Neural cell (in vitro differentiated cells): ENCODE results near the gene BBS4.

ENCODE experiments used
- EP300 ChIP-seq: fragments of 450-650 bp; conservative IDR thresholded peaks from 2 replicates; pipeline ENCODE4 v1.6.1; 2014; ENCODE audit warnings: antibody characterized with exemption, mild to moderate bottlenecking, moderate library complexity; ENCODE audit not compliant: poor library complexity, severe bottlenecking
- EZH2 ChIP-seq: fragments of 200-600, 300-800 bp; shearing (Covaris generic), sonication (generic); IDR thresholded peaks from 2 replicates; pipeline ENCODE4 v1.6.1; 2014; ENCODE audit warnings: antibody characterized with exemption, low read length, borderline replicate concordance, mild to moderate bottlenecking; ENCODE audit not compliant: insufficient read depth, poor library complexity, severe bottlenecking
- POLR2AphosphoS5 ChIP-seq: IDR thresholded peaks from 2 replicates; pipeline ENCODE4 v1.6.1; 2012
- RAD21 ChIP-seq: fragments of 450-650 bp; conservative IDR thresholded peaks from 2 replicates; pipeline ENCODE4 v1.6.1; 2014; ENCODE audit warnings: antibody characterized with exemption, mild to moderate bottlenecking, moderate library complexity
- TF ChIP-seq, protein P1 (sequence below): fragments of 450-650 bp; IDR thresholded peaks from 2 replicates; pipeline ENCODE4 v1.5.1; 2014; ENCODE audit warnings: antibody characterized with exemption, mild to moderate bottlenecking, moderate library complexity; ENCODE audit not compliant: poor library complexity, severe bottlenecking

DNA sequence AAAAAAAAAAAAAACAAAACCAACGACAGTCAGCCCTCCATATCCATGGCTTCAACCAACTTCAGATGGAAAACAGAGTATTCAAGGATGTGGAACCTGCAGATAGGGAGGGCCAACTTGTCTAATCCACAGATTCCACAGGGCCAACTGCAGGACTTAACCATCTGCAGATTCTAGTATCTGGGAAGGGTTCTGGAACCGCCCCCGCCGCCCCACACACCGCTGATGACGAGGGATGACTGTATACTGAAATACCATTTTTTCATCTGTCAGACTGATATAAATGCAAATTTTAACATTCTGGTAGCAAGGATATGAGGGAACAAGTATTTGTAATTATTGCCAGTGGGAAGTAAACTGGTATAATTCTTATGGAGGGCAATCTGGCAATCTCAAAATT is 68.1 kb downstream of the BBS4 start:
- TF ChIP-seq, protein P1, sequence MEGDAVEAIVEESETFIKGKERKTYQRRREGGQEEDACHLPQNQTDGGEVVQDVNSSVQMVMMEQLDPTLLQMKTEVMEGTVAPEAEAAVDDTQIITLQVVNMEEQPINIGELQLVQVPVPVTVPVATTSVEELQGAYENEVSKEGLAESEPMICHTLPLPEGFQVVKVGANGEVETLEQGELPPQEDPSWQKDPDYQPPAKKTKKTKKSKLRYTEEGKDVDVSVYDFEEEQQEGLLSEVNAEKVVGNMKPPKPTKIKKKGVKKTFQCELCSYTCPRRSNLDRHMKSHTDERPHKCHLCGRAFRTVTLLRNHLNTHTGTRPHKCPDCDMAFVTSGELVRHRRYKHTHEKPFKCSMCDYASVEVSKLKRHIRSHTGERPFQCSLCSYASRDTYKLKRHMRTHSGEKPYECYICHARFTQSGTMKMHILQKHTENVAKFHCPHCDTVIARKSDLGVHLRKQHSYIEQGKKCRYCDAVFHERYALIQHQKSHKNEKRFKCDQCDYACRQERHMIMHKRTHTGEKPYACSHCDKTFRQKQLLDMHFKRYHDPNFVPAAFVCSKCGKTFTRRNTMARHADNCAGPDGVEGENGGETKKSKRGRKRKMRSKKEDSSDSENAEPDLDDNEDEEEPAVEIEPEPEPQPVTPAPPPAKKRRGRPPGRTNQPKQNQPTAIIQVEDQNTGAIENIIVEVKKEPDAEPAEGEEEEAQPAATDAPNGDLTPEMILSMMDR: no peak
- no peak for TF ChIP-seq POLR2AphosphoS5
- no peak for TF ChIP-seq EP300
- TF ChIP-seq EZH2: no peak
- no peak for TF ChIP-seq RAD21
